ENCODE measurements around the gene KCNJ5.

- TF ChIP-seq POLR2A (IDR thresholded peaks at IDR 0.05) (no peak), CTCF (IDR thresholded peaks at IDR 0.05) (no peak)
These were observed 3.1 kb downstream of the KCNJ5 start for GRCh38 chr11:128894286-128894681.
